GM21515 (cell line): ENCODE data around the gene EAF1.
"Not testable (repeated sequence)": the region's sequence is repeated elsewhere in the genome, so short reads cannot be mapped to it uniquely, and the experiment has no call there.

Source experiments
- ATAC-seq: cut with Tn5 transposase; IDR thresholded peaks from one replicate; pipeline ENCODE4 v1.9.1; 2021; ENCODE audit not compliant: unreplicated experiment

The EAF1 gene

GRCh38 chr3:15404767-15405166 lies 22.6 kb upstream of the EAF1 start:
- no peak for ATAC-seq

- ATAC-seq, result peak; percentile 49
Observed at GRCh38 chr3:15405448-15406050, 21.8 kb upstream of the EAF1 start.

- no peak for ATAC-seq
Observed at GRCh38 chr3:15409239-15409638, 18.2 kb upstream of the EAF1 start.

GRCh38 chr3:15409774-15410173 lies 17.6 kb upstream of the EAF1 start:
- ATAC-seq, result no peak

GRCh38 chr3:15410966-15411365 lies 16.4 kb upstream of the EAF1 start:
- ATAC-seq, result not testable (repeated sequence)

GRCh38 chr3:15420871-15421270 lies 6.5 kb upstream of the EAF1 start:
- ATAC-seq, result no peak

- ATAC-seq, result no peak
Observed at GRCh38 chr3:15426579-15427118, 749 bp upstream of the EAF1 start.

- no peak for ATAC-seq
Observed at GRCh38 chr3:15427981-15428380, 583 bp downstream of the EAF1 start.

GRCh38 chr3:15428539-15428938 lies 1.1 kb downstream of the EAF1 start:
- no peak for ATAC-seq

GRCh38 chr3:15429080-15429479 lies 1.7 kb downstream of the EAF1 start:
- ATAC-seq, result no peak

GRCh38 chr3:15430624-15431023 lies 3.2 kb downstream of the EAF1 start:
- ATAC-seq, result no peak

GRCh38 chr3:15431256-15431837 lies 3.9 kb downstream of the EAF1 start:
- no peak for ATAC-seq

- no peak for ATAC-seq
Observed at GRCh38 chr3:15433531-15433930, 6.1 kb downstream of the EAF1 start.

GRCh38 chr3:15434756-15435155 lies 7.4 kb downstream of the EAF1 start:
- no peak for ATAC-seq

GRCh38 chr3:15436246-15436645 lies 8.8 kb downstream of the EAF1 start:
- no peak for ATAC-seq

- ATAC-seq, result no peak
Observed at GRCh38 chr3:15438983-15439382, 11.6 kb downstream of the EAF1 start.

GRCh38 chr3:15439476-15439875 lies 12.1 kb downstream of the EAF1 start:
- no peak for ATAC-seq

GRCh38 chr3:15440891-15441290 lies 13.5 kb downstream of the EAF1 start:
- ATAC-seq, result no peak

GRCh38 chr3:15443826-15444524 lies 16.6 kb downstream of the EAF1 start:
- no peak for ATAC-seq

GRCh38 chr3:15449489-15450224 lies 22.3 kb downstream of the EAF1 start:
- ATAC-seq, result no peak

GRCh38 chr3:15450438-15451215 lies 23.2 kb downstream of the EAF1 start:
- ATAC-seq, result no peak
